Loucy (cell line): Measurements from ENCODE around the gene ILF3.

Experiments
- EZH2phosphoT487 ChIP-seq: fragments of 200-600 bp; IDR thresholded peaks from 2 replicates; pipeline ENCODE4 v1.6.1; 2018; ENCODE audit warnings: antibody characterized with exemption, mild to moderate bottlenecking, moderate library complexity, borderline replicate concordance
- TF ChIP-seq, protein P1 (sequence below): fragments of 200-600 bp; sonication (generic); conservative IDR thresholded peaks from 2 replicates; pipeline ENCODE4 v1.5.1; 2014; ENCODE audit warnings: mild to moderate bottlenecking, antibody characterized with exemption, low read length

DNA sequence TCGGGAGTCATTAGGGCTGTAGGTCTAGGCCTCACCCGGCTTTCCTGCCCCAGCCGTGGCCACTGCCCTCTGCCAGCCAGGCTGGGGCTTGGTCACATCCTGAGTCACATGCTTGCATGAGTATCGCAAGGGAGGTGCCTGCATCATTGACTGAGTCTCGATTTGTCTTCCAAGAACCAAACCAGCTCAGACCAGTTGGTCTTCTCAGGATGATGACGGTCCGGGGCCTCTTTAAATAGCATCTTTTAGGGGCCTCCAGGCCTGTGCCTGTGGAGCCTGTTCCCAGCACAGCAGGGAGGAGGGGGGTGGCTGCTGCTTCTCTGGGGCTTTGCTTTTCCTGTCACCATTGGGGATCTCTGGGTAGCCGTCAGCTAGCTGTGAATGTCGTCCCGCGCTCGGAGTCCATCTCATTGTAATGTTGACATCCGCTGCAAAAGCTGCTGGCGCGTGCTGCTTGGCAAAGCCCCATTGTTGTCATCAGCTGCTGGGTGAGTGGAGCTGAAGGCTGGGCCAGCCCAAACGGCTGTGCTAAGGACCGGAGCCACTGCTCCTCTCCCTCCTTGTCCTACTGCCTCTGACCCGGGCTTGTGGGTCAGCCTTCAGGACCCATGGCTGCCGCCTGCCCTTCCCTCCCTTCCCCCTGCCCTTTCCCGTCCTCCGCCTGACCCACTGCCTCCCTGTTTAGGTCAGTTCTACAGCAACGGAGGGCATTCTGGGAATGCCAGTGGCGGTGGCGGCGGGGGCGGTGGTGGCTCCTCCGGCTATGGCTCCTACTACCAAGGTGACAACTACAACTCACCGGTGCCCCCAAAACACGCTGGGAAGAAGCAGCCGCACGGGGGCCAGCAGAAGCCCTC, 32.7 kb downstream of the ILF3 start:
- TF ChIP-seq, protein P1, sequence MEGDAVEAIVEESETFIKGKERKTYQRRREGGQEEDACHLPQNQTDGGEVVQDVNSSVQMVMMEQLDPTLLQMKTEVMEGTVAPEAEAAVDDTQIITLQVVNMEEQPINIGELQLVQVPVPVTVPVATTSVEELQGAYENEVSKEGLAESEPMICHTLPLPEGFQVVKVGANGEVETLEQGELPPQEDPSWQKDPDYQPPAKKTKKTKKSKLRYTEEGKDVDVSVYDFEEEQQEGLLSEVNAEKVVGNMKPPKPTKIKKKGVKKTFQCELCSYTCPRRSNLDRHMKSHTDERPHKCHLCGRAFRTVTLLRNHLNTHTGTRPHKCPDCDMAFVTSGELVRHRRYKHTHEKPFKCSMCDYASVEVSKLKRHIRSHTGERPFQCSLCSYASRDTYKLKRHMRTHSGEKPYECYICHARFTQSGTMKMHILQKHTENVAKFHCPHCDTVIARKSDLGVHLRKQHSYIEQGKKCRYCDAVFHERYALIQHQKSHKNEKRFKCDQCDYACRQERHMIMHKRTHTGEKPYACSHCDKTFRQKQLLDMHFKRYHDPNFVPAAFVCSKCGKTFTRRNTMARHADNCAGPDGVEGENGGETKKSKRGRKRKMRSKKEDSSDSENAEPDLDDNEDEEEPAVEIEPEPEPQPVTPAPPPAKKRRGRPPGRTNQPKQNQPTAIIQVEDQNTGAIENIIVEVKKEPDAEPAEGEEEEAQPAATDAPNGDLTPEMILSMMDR, result no peak
- no peak for TF ChIP-seq EZH2phosphoT487
